GM04504 (cell line): ENCODE data around the gene ABHD2.
"Not testable (repeated sequence)": the region's sequence is repeated elsewhere in the genome, so short reads cannot be mapped to it uniquely, and the experiment has no call there.

Experiments used
- DNase-seq: peaks from one replicate; pipeline ENCODE4 v3.0.0-alpha.2; 2012; ENCODE audit warnings: low read depth

The ABHD2 gene

DNA sequence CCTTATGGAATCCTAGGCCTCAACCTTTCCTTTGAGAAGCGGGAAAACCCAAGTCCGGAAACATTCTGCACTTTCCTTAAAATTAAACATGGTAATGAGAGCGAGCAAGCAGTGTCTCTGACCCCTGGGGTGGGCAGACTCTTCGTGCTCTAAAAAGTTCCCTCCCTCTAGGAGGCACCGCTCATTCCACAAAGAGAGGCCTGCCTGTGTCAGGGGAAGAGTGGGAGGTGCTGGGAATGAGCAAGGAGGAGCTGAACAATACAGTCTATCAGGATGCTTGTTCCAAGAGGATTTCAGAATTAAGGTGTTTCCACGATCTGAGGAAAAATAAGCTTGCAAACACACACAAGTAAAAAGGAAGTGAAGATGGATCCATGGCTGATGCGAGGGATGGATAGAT is 139.2 kb downstream of the ABHD2 start:
- DNase-seq = no peak

DNA sequence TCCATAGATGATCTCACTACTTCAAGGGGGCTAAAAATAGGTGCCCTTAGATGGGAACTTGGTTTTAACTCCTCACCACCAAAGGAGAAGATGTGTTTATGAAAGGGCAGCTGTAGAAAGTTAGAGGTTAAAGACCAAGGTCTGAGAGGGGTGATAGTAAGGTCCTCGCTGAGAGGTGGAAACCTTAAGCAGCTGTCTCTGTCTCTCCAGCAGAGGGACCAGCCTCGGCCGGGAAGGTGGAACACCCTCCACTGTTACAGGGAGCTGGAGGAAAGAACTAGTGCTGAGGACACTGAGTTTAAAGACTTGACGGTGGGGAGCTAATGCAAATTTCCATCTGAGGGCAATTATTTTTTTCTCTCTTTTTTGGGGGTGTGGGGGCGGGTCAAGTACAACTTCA is 142.0 kb downstream of the ABHD2 start:
- DNase-seq = no peak

DNA sequence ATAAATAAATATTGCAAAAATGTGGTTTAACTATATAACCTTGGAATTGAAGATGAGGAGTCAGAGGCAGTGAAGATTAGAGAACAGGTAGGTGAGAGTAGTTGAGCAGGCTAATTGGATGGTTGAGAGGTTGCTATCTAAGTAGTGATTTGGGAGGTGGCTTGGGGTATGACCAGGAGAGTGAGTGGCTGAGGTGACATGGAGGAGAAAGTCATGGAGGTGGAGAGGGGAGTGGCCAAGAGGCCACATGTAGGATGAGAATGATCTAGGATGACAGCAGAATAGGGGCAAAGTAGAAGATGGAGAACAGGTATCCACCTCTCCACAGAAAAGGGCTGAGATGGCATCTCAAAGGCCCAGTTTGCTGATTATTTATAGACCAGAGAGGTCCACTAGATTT is 143.6 kb downstream of the ABHD2 start:
- no peak for DNase-seq

DNA sequence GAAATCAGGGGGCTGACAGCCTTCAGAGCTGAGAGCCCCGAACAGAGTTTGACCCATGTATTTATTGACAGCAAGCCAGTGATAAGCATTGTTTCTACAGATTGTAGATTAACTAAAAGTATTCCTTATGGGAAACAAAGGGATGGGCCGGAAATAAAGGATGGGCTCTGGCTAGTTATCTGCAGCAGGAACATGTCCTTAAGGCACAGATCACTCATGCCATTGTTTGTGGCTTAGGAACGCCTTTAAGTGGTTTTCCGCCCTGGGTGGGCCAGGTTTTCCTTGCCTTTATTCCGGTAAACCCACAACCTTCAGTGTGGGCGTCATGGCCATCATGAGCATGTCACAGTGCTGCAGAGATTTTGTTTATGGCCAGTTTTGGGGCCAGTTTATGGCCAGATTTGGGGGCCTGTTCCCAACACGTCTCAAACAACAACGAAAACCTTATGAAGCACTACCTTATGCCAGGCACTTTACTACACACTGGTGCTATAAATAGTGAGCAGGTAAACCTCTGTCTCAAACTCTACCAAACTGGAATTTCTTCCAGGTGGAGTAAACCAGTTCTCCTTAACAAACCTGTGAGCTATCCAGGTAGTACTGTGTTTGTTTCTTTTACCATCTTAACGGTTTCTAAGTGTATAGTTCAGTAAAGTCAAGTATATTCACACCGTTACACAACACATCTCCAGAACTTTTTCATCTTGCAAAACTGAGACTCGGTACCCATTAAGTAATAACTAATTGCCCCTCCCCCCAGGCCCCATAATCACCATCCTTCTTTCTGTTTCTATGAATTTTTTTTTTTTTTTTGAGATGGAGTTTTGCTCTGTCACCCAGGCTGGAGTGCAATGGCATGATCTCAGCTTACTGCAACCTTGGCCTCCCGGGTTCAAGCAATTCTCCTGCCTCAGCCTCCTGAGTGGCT is 151.9 kb downstream of the ABHD2 start:
- not testable (repeated sequence) for DNase-seq

DNA sequence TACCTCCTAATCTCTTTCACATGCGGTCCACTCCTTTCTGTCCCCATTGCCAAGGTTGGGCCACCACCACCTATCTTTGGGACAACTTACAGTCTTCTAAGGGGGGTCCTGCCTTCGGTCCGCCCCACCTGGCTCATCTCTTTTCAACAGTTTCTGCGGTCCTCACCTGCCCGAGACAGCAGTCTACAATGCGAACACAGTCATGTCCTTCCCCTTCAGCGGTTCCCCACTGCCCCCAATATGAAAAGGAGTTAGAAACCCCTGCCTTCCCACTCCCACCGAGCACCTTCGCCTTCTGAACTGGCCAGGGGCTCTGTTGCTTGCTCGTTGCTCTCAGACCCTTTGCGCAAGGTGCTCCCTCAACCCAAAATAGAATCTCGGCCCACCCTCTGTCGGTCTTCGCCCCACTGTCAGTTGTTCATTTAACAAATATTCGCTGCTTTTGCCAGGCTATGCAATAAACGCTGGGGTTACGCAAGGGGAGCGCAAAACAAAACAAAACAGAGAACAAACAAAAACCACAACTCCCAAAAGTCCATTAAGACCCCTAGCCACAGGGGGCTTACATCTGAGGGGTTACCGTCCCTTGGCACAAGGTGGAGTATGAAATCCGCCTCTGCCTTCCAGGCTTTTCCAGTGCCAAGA is 154.9 kb downstream of the ABHD2 start:
- DNase-seq = no peak

- peak; percentile 76 for DNase-seq
These were observed 155.7 kb downstream of the ABHD2 start, which contains the start of gene FANCI for GRCh38 chr15:89243691-89244573. TSS of gene FANCI (plus strand) at chr15:89243979. CDS start at chr15:89247648, 3,669 bp downstream.

GRCh38 chr15:89244574-89244903 is 156.3 kb downstream of the ABHD2 start:
- no peak for DNase-seq

- no peak for DNase-seq
These were observed 159.2 kb downstream of the ABHD2 start for GRCh38 chr15:89247446-89247845.

- no peak for DNase-seq
These were observed 160.3 kb downstream of the ABHD2 start for GRCh38 chr15:89248584-89248983.

- DNase-seq = not testable (repeated sequence)
These were observed 161.9 kb downstream of the ABHD2 start for GRCh38 chr15:89250142-89250541.
